Measurements from ENCODE around the gene ITPRID2.

- TF ChIP-seq CTCF (IDR thresholded peaks at IDR 0.05): no peak
- no peak for TF ChIP-seq EZH2phosphoT487 (IDR thresholded peaks at IDR 0.05)
- TF ChIP-seq EZH2 (IDR thresholded peaks at IDR 0.05): no peak
Observed at GRCh38 chr2:181896286-181896685, 4.8 kb downstream of the ITPRID2 start.

Measured in neural progenitor cell (in vitro differentiated cells).